Mucosa of stomach (tissue), 1 donor: ENCODE data around the gene RBM20.
"Not testable (repeated sequence)": the region's sequence is repeated elsewhere in the genome, so short reads cannot be mapped to it uniquely, and the experiment has no call there.

ENCODE experiments used
- H3K27me3 ChIP-seq: one replicate; pipeline ENCODE4 v1.7.0; 2013; ENCODE audit warnings: mild to moderate bottlenecking, low read length; ENCODE audit not compliant: control insufficient read depth, insufficient read depth
- H3K36me3 ChIP-seq: one replicate; pipeline ENCODE4 v1.7.0; 2013; ENCODE audit warnings: low read length; ENCODE audit not compliant: control insufficient read depth, insufficient read depth
- H3K4me1 ChIP-seq: one replicate; pipeline ENCODE4 v1.7.0; 2013; ENCODE audit warnings: mild to moderate bottlenecking, low read length; ENCODE audit not compliant: control insufficient read depth, insufficient read depth
- H3K4me3 ChIP-seq: one replicate; pipeline ENCODE4 v1.7.0; 2013; ENCODE audit warnings: low read length
- H3K9ac ChIP-seq: one replicate; pipeline ENCODE4 v1.7.0; 2013; ENCODE audit warnings: mild to moderate bottlenecking, low read length, moderate library complexity
- H3K9me3 ChIP-seq: one replicate; pipeline ENCODE4 v1.7.0; 2013; ENCODE audit warnings: mild to moderate bottlenecking, low read length, moderate library complexity; ENCODE audit not compliant: control insufficient read depth
- donor health status: Pancreatic carcinoma.

RBM20 gene

DNA sequence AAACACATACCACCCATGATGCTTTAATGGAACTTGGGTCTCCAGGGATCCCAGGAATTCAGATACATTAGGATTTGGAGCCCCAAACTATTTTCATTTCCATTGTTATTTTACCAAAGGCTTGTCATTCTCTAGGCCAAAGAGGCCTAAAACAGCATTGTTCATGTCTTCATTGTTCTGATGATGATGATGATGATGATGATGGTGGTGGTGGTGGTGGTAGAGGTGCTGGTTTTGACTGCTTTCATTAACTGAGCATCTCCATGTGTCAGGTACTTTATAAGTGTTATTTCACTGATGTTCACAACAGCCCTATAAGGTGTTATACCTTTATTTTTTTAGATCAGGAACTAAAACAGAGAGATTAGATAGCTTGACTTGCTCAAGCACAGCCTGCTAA lies 12.2 kb upstream of the RBM20 start:
- H3K4me1 ChIP-seq, result peaks cover 7% of the 10 kb centered on the region
- H3K9ac ChIP-seq, result no peak overlapping the region
- no peaks in the 10 kb centered on the region for H3K9me3 ChIP-seq
- H3K27me3 ChIP-seq, result peaks cover 8% of the 10 kb centered on the region
- no peaks in the 10 kb centered on the region for H3K36me3 ChIP-seq
- H3K4me3 ChIP-seq, result no peak overlapping the region

- H3K9ac ChIP-seq, result no peak overlapping the region
- peaks cover 4% of the 10 kb centered on the region for H3K27me3 ChIP-seq
- H3K4me3 ChIP-seq, result no peak overlapping the region
- no peaks in the 10 kb centered on the region for H3K9me3 ChIP-seq
- no peaks in the 10 kb centered on the region for H3K36me3 ChIP-seq
- peaks cover 7% of the 10 kb centered on the region for H3K4me1 ChIP-seq
Observed at GRCh38 chr10:110632591-110633215, 11.4 kb upstream of the RBM20 start.

GRCh38 chr10:110634527-110635209 lies 9.5 kb upstream of the RBM20 start:
- H3K9me3 ChIP-seq, result no peaks in the 10 kb centered on the region
- no peak overlapping the region for H3K4me3 ChIP-seq
- peaks cover 6% of the 10 kb centered on the region for H3K4me1 ChIP-seq
- H3K27me3 ChIP-seq, result peaks cover 4% of the 10 kb centered on the region
- H3K9ac ChIP-seq, result no peak overlapping the region
- no peaks in the 10 kb centered on the region for H3K36me3 ChIP-seq

GRCh38 chr10:110636572-110636931 lies 7.6 kb upstream of the RBM20 start:
- Histone ChIP-seq H3K9ac (no peak overlapping the region), H3K36me3 (no peaks in the 10 kb centered on the region), H3K27me3 (peaks cover 18% of the 10 kb centered on the region)

DNA sequence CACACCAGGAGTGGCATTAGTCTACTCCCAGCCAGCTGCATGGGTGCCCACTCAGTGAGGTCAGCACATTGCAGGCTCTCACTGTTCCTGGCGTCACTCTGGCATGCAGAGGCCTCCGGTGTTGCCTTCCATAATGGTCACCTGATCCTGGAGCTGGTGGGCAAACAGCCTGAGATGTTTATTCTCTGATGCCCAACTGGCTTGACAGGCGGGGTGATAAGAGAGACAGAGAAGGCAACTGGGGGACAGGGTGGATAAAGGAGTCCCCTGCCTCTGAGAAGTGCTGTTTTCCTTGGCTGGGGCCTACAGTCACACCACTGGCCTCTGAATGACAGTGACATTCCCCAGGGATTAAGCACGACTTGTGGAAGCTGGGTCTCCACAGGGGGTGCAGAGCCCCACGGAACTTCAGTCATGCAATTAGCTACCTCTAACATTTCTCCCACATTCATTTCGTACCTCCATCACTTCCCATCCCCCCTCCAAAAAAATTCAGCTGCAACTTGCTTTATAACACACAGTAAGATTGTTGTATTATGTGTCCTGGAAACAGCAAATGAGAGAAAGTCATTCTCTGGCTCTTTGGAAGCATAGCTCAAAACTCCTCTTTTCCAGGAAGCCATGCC lies 7.1 kb upstream of the RBM20 start:
- Histone ChIP-seq H3K36me3 (no peaks in the 10 kb centered on the region), H3K9me3 (no peaks in the 10 kb centered on the region), H3K9ac (no peak overlapping the region), H3K4me3 (no peak overlapping the region), H3K4me1 (no peaks in the 10 kb centered on the region), H3K27me3 (peaks cover 20% of the 10 kb centered on the region)

More at GRCh38 chr10:110636572-110636931, 7.6 kb upstream of the RBM20 start:
- no peak overlapping the region for H3K4me3 ChIP-seq
- H3K4me1 ChIP-seq, result no peaks in the 10 kb centered on the region
- no peaks in the 10 kb centered on the region for H3K9me3 ChIP-seq

DNA sequence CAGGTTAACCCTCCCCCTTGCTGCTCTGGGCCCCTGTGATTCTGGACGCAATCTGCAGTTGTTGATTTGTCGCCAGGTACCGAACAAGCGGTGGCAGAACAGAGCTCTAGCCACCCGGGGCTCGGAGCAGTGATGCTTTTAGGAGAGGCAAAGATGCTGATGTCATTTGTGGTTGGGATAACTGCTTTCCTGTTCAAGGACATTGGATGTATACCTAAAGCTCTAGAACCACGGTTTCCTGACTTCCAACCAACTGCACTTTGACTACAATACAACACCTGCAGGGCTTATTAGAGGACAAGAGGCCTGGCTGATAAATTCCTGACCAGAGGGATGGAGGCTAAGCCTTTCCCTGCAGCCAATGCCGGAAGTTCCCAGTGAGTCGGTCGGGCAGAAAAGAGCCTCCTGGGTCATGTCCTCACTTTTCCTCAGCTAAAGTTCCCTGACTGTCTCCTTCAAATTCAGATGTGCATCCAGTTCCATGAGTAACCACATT lies 6.5 kb upstream of the RBM20 start:
- Histone ChIP-seq H3K9ac (no peak overlapping the region), H3K36me3 (no peaks in the 10 kb centered on the region), H3K27me3 (peaks cover 26% of the 10 kb centered on the region), H3K9me3 (no peaks in the 10 kb centered on the region), H3K4me3 (no peak overlapping the region), H3K4me1 (no peaks in the 10 kb centered on the region)

- Histone ChIP-seq H3K27me3 (peaks cover 33% of the 10 kb centered on the region), H3K9me3 (no peaks in the 10 kb centered on the region), H3K4me3 (no peak overlapping the region), H3K4me1 (peaks cover 4% of the 10 kb centered on the region), H3K36me3 (no peaks in the 10 kb centered on the region), H3K9ac (no peak overlapping the region)
Observed at GRCh38 chr10:110638319-110638718, 5.8 kb upstream of the RBM20 start.

DNA sequence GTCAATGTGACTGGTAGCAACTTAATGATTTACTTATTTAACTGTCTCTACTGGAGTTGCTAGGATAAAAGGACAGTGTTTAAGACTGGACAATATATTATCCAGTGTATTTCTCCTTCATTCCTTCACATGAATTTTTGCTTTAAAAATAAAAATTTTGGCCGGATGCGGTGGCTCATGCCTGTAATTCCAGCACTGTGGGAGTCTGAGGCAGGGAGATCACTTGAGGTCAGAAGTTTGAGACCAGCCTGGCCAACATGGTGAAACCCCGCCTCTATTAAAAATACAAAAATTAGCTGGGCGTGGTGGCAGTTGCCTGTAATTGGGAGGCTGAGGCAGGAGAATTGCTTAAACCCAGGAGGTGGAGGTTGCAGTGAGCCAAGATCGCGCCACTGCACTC lies 5.1 kb upstream of the RBM20 start:
- not testable (repeated sequence) for H3K9ac ChIP-seq, H3K9me3 ChIP-seq, H3K36me3 ChIP-seq, H3K4me3 ChIP-seq, H3K4me1 ChIP-seq
- H3K27me3 ChIP-seq, result peaks cover 40% of the 10 kb centered on the region

DNA sequence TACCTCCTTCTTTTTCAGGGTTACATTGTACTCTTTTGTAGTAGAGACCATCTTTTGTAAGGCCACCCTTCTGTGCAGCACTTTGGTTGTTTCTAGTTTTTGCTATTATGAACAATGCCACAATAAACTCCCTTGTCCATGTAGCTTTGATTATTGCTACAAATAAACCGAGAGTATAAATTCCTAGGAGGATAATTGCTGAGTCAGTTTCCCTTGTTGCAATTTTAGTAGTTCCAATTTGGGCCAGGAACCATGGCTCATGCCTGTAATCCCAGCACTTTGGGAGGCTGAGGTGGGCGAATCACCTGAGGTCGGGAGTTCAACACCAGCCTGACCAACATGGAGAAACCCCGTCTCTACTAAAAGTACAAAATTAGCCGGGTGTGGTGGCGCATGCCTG lies 4.3 kb upstream of the RBM20 start:
- Histone ChIP-seq H3K27me3 (peaks cover 45% of the 10 kb centered on the region), H3K4me1 (peaks cover 11% of the 10 kb centered on the region)
- not testable (repeated sequence) for H3K9me3 ChIP-seq, H3K9ac ChIP-seq, H3K36me3 ChIP-seq, H3K4me3 ChIP-seq

DNA sequence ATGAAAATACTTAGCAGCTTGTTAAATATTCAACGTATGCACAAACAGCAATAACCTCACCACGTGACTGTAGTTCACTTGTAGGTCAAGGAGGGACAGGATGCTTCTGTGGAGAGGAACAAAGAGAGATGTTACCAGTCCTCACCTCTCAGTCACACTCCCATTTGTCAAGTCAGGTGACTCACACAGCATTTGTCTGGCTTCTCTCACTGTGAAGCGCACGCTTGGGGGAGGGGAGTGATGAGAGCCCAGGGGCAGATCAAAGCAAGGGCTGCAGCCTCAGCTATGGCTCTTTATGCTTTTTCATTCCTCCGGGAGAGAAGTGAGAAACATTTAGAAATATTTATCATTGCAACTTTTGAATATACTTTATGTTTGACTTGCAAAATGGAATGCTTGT lies 2.9 kb upstream of the RBM20 start:
- H3K9me3 ChIP-seq, result no peaks in the 10 kb centered on the region
- H3K27me3 ChIP-seq, result peaks cover 55% of the 10 kb centered on the region
- no peak overlapping the region for H3K9ac ChIP-seq
- H3K36me3 ChIP-seq, result no peaks in the 10 kb centered on the region
- H3K4me1 ChIP-seq, result peaks cover 11% of the 10 kb centered on the region
- no peak overlapping the region for H3K4me3 ChIP-seq

- H3K27me3 ChIP-seq, result peaks cover 62% of the 10 kb centered on the region
- H3K9ac ChIP-seq, result no peak overlapping the region
- H3K4me1 ChIP-seq, result peaks cover 11% of the 10 kb centered on the region
- H3K9me3 ChIP-seq, result no peaks in the 10 kb centered on the region
- no peaks in the 10 kb centered on the region for H3K36me3 ChIP-seq
- no peak overlapping the region for H3K4me3 ChIP-seq
Observed at GRCh38 chr10:110642204-110643034, 1.7 kb upstream of the RBM20 start.
